OCI-LY1 (cell line): ENCODE measurements around the gene WFDC5.

Experiments used
- H2AFZ ChIP-seq: fragments of 200-600 bp; sonication (generic), shearing (Covaris generic); 2 replicates; pipeline ENCODE4 v1.6.0; 2014; ENCODE audit warnings: antibody characterized with exemption, mild to moderate bottlenecking, low read length
- H3F3A ChIP-seq: fragments of 200-600 bp; sonication (generic), shearing (Covaris generic); 2 replicates; pipeline ENCODE4 v1.6.0; 2014; ENCODE audit warnings: mild to moderate bottlenecking, antibody characterized with exemption, low read length, moderate library complexity; ENCODE audit not compliant: insufficient read depth
- H3K27ac ChIP-seq: fragments of 200-600 bp; sonication (generic); 2 replicates; pipeline ENCODE4 v1.5.1; 2014; ENCODE audit warnings: low read length, mixed run types, mild to moderate bottlenecking, low read depth; ENCODE audit not compliant: poor library complexity, severe bottlenecking
- H3K27me3 ChIP-seq: fragments of 200-600 bp; sonication (generic); 2 replicates; pipeline ENCODE4 v1.6.0; 2014; ENCODE audit warnings: antibody characterized with exemption, mild to moderate bottlenecking, low read length, moderate library complexity; ENCODE audit not compliant: insufficient read depth
- H3K36me3 ChIP-seq: fragments of 200-600 bp; sonication (generic); 2 replicates; pipeline ENCODE4 v1.6.1; 2014; ENCODE audit warnings: mild to moderate bottlenecking, antibody characterized with exemption, low read length, moderate library complexity, mixed read lengths; ENCODE audit not compliant: insufficient read depth
- H3K4me1 ChIP-seq: fragments of 200-600 bp; sonication (generic); 2 replicates; pipeline ENCODE4 v1.5.1; 2014; ENCODE audit warnings: mild to moderate bottlenecking, low read length, moderate library complexity; ENCODE audit not compliant: insufficient read depth, severe bottlenecking
- H3K4me2 ChIP-seq: fragments of 200-600 bp; sonication (generic), shearing (Covaris generic); 2 replicates; pipeline ENCODE4 v1.6.1; 2014; ENCODE audit warnings: low read length
- H3K4me3 ChIP-seq: fragments of 200-600 bp; sonication (generic); 2 replicates; pipeline ENCODE4 v1.5.1; 2014; ENCODE audit warnings: low read length, low read depth, mild to moderate bottlenecking, mixed read lengths; ENCODE audit not compliant: poor library complexity, severe bottlenecking
- H3K79me2 ChIP-seq: fragments of 200-600 bp; shearing (Covaris generic); 2 replicates; pipeline ENCODE4 v1.6.1; 2016; ENCODE audit warnings: mixed run types, low read length, mixed read lengths; ENCODE audit not compliant: insufficient read depth
- H3K9ac ChIP-seq: fragments of 200-600 bp; sonication (generic), shearing (Covaris generic); 2 replicates; pipeline ENCODE4 v1.6.1; 2014; ENCODE audit warnings: mild to moderate bottlenecking, low read length, mixed read lengths
- H3K9me2 ChIP-seq: fragments of 200-600 bp; sonication (generic), shearing (Covaris generic); 2 replicates; pipeline ENCODE4 v1.6.1; 2014; ENCODE audit warnings: low read depth, mild to moderate bottlenecking, low read length, mixed read lengths
- H3K9me3 ChIP-seq: fragments of 200-600 bp; shearing (Covaris generic); 2 replicates; pipeline ENCODE4 v1.6.1; 2014; ENCODE audit warnings: low read length, mixed read lengths
- H4K20me1 ChIP-seq: fragments of 200-600 bp; sonication (generic), shearing (Covaris generic); 2 replicates; pipeline ENCODE4 v1.6.0; 2016; ENCODE audit warnings: mild to moderate bottlenecking, low read length; ENCODE audit not compliant: insufficient read depth
- EZH2 ChIP-seq: fragments of 200-600 bp; sonication (generic), shearing (Covaris generic); IDR thresholded peaks from 2 replicates; pipeline ENCODE4 v1.8.0; 2017; ENCODE audit warnings: borderline replicate concordance, mixed run types, mild to moderate bottlenecking, antibody characterized with exemption, low read length, moderate library complexity, mixed read lengths
- TF ChIP-seq, protein P1 (sequence below): fragments of 200-600 bp; sonication (generic), shearing (Covaris generic); IDR thresholded peaks from 2 replicates; pipeline ENCODE4 v1.5.1; 2017; ENCODE audit warnings: mild to moderate bottlenecking, antibody characterized with exemption, low read length, moderate library complexity, mixed read lengths

The WFDC5 gene

GRCh38 chr20:45080867-45081624 lies 33.9 kb downstream of the WFDC5 start:
- Histone ChIP-seq H3K4me2 (no peak overlapping the region), H3K9ac (no peak overlapping the region), H3K4me1 (no peaks in the 10 kb centered on the region), H3F3A (no peaks in the 10 kb centered on the region), H4K20me1 (no peaks in the 10 kb centered on the region), H3K36me3 (peaks cover 80% of the 10 kb centered on the region), H3K27ac (no peak overlapping the region), H3K4me3 (no peak overlapping the region), H3K27me3 (no peaks in the 10 kb centered on the region), H3K9me2 (no peaks in the 10 kb centered on the region), H3K9me3 (0 out of 2 replicates have a peak, but pooled peaks cover 3% of the 10 kb centered on the region), H2AFZ (no peak overlapping the region), H3K79me2 (no peaks in the 10 kb centered on the region)
- TF ChIP-seq EZH2: no peak
- TF ChIP-seq, protein P1, sequence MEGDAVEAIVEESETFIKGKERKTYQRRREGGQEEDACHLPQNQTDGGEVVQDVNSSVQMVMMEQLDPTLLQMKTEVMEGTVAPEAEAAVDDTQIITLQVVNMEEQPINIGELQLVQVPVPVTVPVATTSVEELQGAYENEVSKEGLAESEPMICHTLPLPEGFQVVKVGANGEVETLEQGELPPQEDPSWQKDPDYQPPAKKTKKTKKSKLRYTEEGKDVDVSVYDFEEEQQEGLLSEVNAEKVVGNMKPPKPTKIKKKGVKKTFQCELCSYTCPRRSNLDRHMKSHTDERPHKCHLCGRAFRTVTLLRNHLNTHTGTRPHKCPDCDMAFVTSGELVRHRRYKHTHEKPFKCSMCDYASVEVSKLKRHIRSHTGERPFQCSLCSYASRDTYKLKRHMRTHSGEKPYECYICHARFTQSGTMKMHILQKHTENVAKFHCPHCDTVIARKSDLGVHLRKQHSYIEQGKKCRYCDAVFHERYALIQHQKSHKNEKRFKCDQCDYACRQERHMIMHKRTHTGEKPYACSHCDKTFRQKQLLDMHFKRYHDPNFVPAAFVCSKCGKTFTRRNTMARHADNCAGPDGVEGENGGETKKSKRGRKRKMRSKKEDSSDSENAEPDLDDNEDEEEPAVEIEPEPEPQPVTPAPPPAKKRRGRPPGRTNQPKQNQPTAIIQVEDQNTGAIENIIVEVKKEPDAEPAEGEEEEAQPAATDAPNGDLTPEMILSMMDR: peak; percentile 35

GRCh38 chr20:45077559-45077958 lies 37.4 kb downstream of the WFDC5 start:
- no peaks in the 10 kb centered on the region for H3K9me2 ChIP-seq
- no peak overlapping the region for H3K27ac ChIP-seq
- no peak for TF ChIP-seq EZH2
- TF ChIP-seq, protein P1: no peak
- no peak overlapping the region for H3K9ac ChIP-seq
- no peaks in the 10 kb centered on the region for H3F3A ChIP-seq
- no peaks in the 10 kb centered on the region for H3K79me2 ChIP-seq
- no peaks in the 10 kb centered on the region for H4K20me1 ChIP-seq
- no peaks in the 10 kb centered on the region for H3K4me1 ChIP-seq
- no peak overlapping the region for H3K4me3 ChIP-seq
- H2AFZ ChIP-seq: no peak overlapping the region
- peaks cover 96% of the 10 kb centered on the region for H3K36me3 ChIP-seq
- no peak overlapping the region for H3K4me2 ChIP-seq
- H3K9me3 ChIP-seq: 0 out of 2 replicates have a peak, but pooled peaks cover 2% of the 10 kb centered on the region
- no peaks in the 10 kb centered on the region for H3K27me3 ChIP-seq

GRCh38 chr20:45073221-45073620 lies 41.8 kb downstream of the WFDC5 start:
- no peaks in the 10 kb centered on the region for H3K9me3 ChIP-seq
- no peak overlapping the region for H3K4me2 ChIP-seq
- TF ChIP-seq, protein P1: no peak
- TF ChIP-seq EZH2: no peak
- no peaks in the 10 kb centered on the region for H3F3A ChIP-seq
- no peaks in the 10 kb centered on the region for H3K9me2 ChIP-seq
- H3K4me1 ChIP-seq: no peaks in the 10 kb centered on the region
- H3K27me3 ChIP-seq: no peaks in the 10 kb centered on the region
- H3K4me3 ChIP-seq: no peak overlapping the region
- H3K36me3 ChIP-seq: peaks cover 79% of the 10 kb centered on the region
- no peaks in the 10 kb centered on the region for H3K79me2 ChIP-seq
- no peak overlapping the region for H2AFZ ChIP-seq
- H3K9ac ChIP-seq: no peak overlapping the region
- H3K27ac ChIP-seq: no peak overlapping the region
- H4K20me1 ChIP-seq: no peaks in the 10 kb centered on the region
